ENCODE results near the gene LIMK2. TPM values are rescaled to one million over a fixed set of nuclear protein-coding genes. Genes with fewer than 3 reads are reported as not detected.

The LIMK2 gene
- total and polyA plus RNA-seq, 9 of the 15 experiments (the other 6 are each of a cell fraction or from before 2014, with no cell fraction given): 1.1 to 14.5 (median 8.5) TPM

DNA sequence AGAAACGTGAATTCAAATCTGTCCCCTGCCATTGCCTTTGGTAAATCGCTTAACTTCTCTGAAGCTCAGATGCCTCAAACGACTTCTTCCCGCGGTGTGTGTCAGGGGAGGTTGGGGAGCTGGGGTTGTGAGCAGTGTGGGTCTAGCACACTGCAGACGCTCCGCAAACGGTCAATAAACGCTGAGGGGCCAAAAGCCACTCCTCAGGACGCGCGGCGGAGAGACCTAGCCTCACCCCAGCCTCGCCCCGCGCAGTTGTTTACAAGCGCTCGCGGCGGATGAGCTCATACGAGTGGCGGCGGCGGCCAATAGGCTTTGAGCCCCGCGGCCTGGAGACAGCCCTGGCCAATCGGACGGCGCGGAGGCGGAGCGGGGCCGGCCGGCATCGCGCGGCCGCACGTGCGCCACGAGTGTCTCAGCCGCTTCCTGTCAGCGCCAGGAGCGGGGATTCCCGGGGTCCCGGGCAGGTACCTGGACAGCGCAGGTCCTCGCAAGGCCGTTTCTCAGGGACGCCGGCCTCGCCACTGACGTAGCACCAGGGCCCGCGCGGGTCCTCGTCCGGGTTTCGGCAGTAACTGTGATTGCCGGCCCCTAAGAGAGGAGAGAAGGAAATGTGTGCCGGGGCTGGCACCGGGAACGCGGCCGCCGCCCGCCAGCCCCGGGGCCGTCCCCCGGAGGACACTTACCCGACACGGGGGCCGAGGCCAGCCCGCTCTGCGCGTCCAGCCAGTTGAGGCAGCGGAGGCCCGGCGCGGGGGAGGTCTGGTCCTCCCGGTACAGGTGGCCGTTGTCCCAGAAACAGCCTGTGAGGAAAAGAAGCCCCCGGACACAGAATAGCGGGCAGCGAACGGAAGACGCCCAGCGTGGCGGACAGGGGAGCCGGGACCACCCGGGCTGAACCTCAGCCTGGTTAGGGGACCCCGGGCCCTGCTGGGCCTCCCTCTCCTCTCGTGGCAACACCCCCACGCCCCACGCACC is 78.7 kb downstream of the LIMK2 start:
- no peaks in the 10 kb centered on the region for H3K79me2 ChIP-seq (ENCODE audit: control insufficient read depth, insufficient read depth, low read length)
- peak overlapping the region; percentile 80 to 90 for H3K9ac ChIP-seq (ENCODE audit: insufficient read depth in 1 of 2, low read depth in 2 of 2, low read length in 2 of 2)
- H3K36me3 ChIP-seq (ENCODE audit: control insufficient read depth, insufficient read depth, low read length): no peaks in the 10 kb centered on the region
- peak overlapping the region; percentile 49 for H3K4me3 ChIP-seq
- H3K4me1 ChIP-seq (replicated peaks in 1 of 2; ENCODE audit: control insufficient read depth in 2 of 2, insufficient read depth in 2 of 2, low read length in 2 of 2): peaks cover 19 to 24% of the 10 kb centered on the region in 2 experiments; a peak in 4 of 5 replicates
- no peaks in the 10 kb centered on the region for H3K9me1 ChIP-seq (ENCODE audit: control insufficient read depth, insufficient read depth, low read length)
- intact Hi-C loops (cut with micrococcal nuclease) (no loop called here), in situ Hi-C loops (cut with MboI) (no loop called here)
- POLR2A ChIA-PET: interaction anchor here (0.6 to 3.1 kb wide), 10 partner anchors 9 to 714 kb away, joined by 3 to 7 read pairs (median 4); no protein-coding TSS in a partner anchor
- H3K4me2 ChIP-seq (ENCODE audit: insufficient read depth, low read length): peak overlapping the region; percentile 85
- H2AFZ ChIP-seq (ENCODE audit: low read depth, low read length): peak overlapping the region; percentile 97
- peak overlapping the region; percentile 90 for H3K27ac ChIP-seq (ENCODE audit: extremely low read depth, low read depth, low read length)
- FAIRE-seq (peak; percentile 75), DNase-seq (ENCODE audit: extremely low read depth in 1 of 4, low spot score in 3 of 4) (peak; percentile 92 to 96 (median 96)), ATAC-seq (peak; percentile 98)
- no peaks in the 10 kb centered on the region for H3K27me3 ChIP-seq (ENCODE audit: control insufficient read depth in 2 of 2, insufficient read depth in 2 of 2, low read length in 2 of 2)
- WGBS (ENCODE audit: insufficient coverage, low coverage, missing lambda C conversion rate): under 1% methylated on average over 23 of the region's 95 CpGs
- no peaks in the 10 kb centered on the region for H3K9me3 ChIP-seq (replicated peaks; ENCODE audit: control insufficient read depth, insufficient read depth, low read depth, low read length)
- no peaks in the 10 kb centered on the region for H4K20me1 ChIP-seq (replicated peaks; ENCODE audit: control insufficient read depth, insufficient read depth, low read length)
- BruUV-seq (replicated peaks): no TSS peak
- CTCF ChIA-PET (ENCODE audit: low intra/inter-chr PET ratio): interaction anchor here (0.6 kb wide), 2 partner anchors 126 to 272 kb away, joined by 3 to 5 read pairs; no protein-coding TSS in a partner anchor
- TF ChIP-seq ZNF395 (CRISPR knock-in tag; IDR thresholded peaks at IDR 0.05) (peak; percentile 64; the same call in 1 of the 2 replicates), CBX8 (IDR thresholded peaks at IDR 0.05; ENCODE audit: borderline replicate concordance, extremely low read depth, low read depth, low read length, poor library complexity, severe bottlenecking) (no peak), ARID3B (CRISPR knock-in tag; IDR thresholded peaks at IDR 0.05; ENCODE audit: borderline replicate concordance) (no peak), CREBBP (IDR thresholded peaks at IDR 0.05; ENCODE audit: low read depth, low read length) (no peak)

All from K562 (cell line).